ENCODE results near the gene SMPD4.
"Not testable (repeated sequence)": the region's sequence is repeated elsewhere in the genome, so short reads cannot be mapped to it uniquely, and the experiment has no call there.

Gene SMPD4

GRCh38 chr2:130195089-130195635, 13.8 kb upstream of the SMPD4 start:
- H2AFZ ChIP-seq (ENCODE audit: low read length); H3F3A ChIP-seq (ENCODE audit: insufficient read depth, low read length); H3K9me2 ChIP-seq (ENCODE audit: low read depth, low read length); H3K27ac ChIP-seq (ENCODE audit: low read depth, low read length, poor library complexity, severe bottlenecking); H3K9me3 ChIP-seq (ENCODE audit: low read length); H3K4me3 ChIP-seq (ENCODE audit: low read depth, low read length, poor library complexity, severe bottlenecking); H3K4me1 ChIP-seq (ENCODE audit: insufficient read depth, low read length, severe bottlenecking); H4K20me1 ChIP-seq (ENCODE audit: insufficient read depth, low read length); H3K9ac ChIP-seq (ENCODE audit: low read length); H3K79me2 ChIP-seq (ENCODE audit: insufficient read depth, low read length); H3K36me3 ChIP-seq (ENCODE audit: insufficient read depth, low read length); H3K27me3 ChIP-seq (ENCODE audit: insufficient read depth, low read length); H3K4me2 ChIP-seq (ENCODE audit: low read length): not testable (repeated sequence)

- not testable (repeated sequence) for H2AFZ ChIP-seq (ENCODE audit: low read length); H3K9ac ChIP-seq (ENCODE audit: low read length); H4K20me1 ChIP-seq (ENCODE audit: insufficient read depth, low read length); H3K27me3 ChIP-seq (ENCODE audit: insufficient read depth, low read length); H3K9me3 ChIP-seq (ENCODE audit: low read length); H3K9me2 ChIP-seq (ENCODE audit: low read depth, low read length); H3K4me1 ChIP-seq (ENCODE audit: insufficient read depth, low read length, severe bottlenecking); H3K79me2 ChIP-seq (ENCODE audit: insufficient read depth, low read length); H3K27ac ChIP-seq (ENCODE audit: low read depth, low read length, poor library complexity, severe bottlenecking); H3F3A ChIP-seq (ENCODE audit: insufficient read depth, low read length); H3K4me2 ChIP-seq (ENCODE audit: low read length); H3K4me3 ChIP-seq (ENCODE audit: low read depth, low read length, poor library complexity, severe bottlenecking); H3K36me3 ChIP-seq (ENCODE audit: insufficient read depth, low read length)
Measured at GRCh38 chr2:130193824-130194223, 12.4 kb upstream of the SMPD4 start.

GRCh38 chr2:130192451-130192850, 11.0 kb upstream of the SMPD4 start:
- H3K27ac ChIP-seq (ENCODE audit: low read depth, low read length, poor library complexity, severe bottlenecking); H3K4me3 ChIP-seq (ENCODE audit: low read depth, low read length, poor library complexity, severe bottlenecking); H3K4me1 ChIP-seq (ENCODE audit: insufficient read depth, low read length, severe bottlenecking): not testable (repeated sequence)

GRCh38 chr2:130191319-130191718, 9.9 kb upstream of the SMPD4 start:
- H3K9me3 ChIP-seq (ENCODE audit: low read length); H3K4me1 ChIP-seq (ENCODE audit: insufficient read depth, low read length, severe bottlenecking); H3K79me2 ChIP-seq (ENCODE audit: insufficient read depth, low read length); H3K4me2 ChIP-seq (ENCODE audit: low read length); H3K4me3 ChIP-seq (ENCODE audit: low read depth, low read length, poor library complexity, severe bottlenecking); H3K9me2 ChIP-seq (ENCODE audit: low read depth, low read length); H3K9ac ChIP-seq (ENCODE audit: low read length); H4K20me1 ChIP-seq (ENCODE audit: insufficient read depth, low read length); H3F3A ChIP-seq (ENCODE audit: insufficient read depth, low read length); H2AFZ ChIP-seq (ENCODE audit: low read length); H3K27me3 ChIP-seq (ENCODE audit: insufficient read depth, low read length); H3K36me3 ChIP-seq (ENCODE audit: insufficient read depth, low read length); H3K27ac ChIP-seq (ENCODE audit: low read depth, low read length, poor library complexity, severe bottlenecking): not testable (repeated sequence)

More at GRCh38 chr2:130192451-130192850, 11.0 kb upstream of the SMPD4 start:
- not testable (repeated sequence) for H3K36me3 ChIP-seq (ENCODE audit: insufficient read depth, low read length); H3F3A ChIP-seq (ENCODE audit: insufficient read depth, low read length); H2AFZ ChIP-seq (ENCODE audit: low read length); H3K9me2 ChIP-seq (ENCODE audit: low read depth, low read length); H3K9me3 ChIP-seq (ENCODE audit: low read length); H3K9ac ChIP-seq (ENCODE audit: low read length); H3K27me3 ChIP-seq (ENCODE audit: insufficient read depth, low read length); H4K20me1 ChIP-seq (ENCODE audit: insufficient read depth, low read length); H3K4me2 ChIP-seq (ENCODE audit: low read length); H3K79me2 ChIP-seq (ENCODE audit: insufficient read depth, low read length)

GRCh38 chr2:130190237-130190636, 8.8 kb upstream of the SMPD4 start:
- H4K20me1 ChIP-seq (ENCODE audit: insufficient read depth, low read length) = no peaks in the 10 kb centered on the region
- no peak overlapping the region for H3K9ac ChIP-seq (ENCODE audit: low read length)

GRCh38 chr2:130188958-130189357, 7.6 kb upstream of the SMPD4 start:
- H3K36me3 ChIP-seq (ENCODE audit: insufficient read depth, low read length); H3K4me3 ChIP-seq (ENCODE audit: low read depth, low read length, poor library complexity, severe bottlenecking); H3K27me3 ChIP-seq (ENCODE audit: insufficient read depth, low read length); H4K20me1 ChIP-seq (ENCODE audit: insufficient read depth, low read length); H3K4me2 ChIP-seq (ENCODE audit: low read length); H3K9me3 ChIP-seq (ENCODE audit: low read length); H3K4me1 ChIP-seq (ENCODE audit: insufficient read depth, low read length, severe bottlenecking); H3K9me2 ChIP-seq (ENCODE audit: low read depth, low read length); H2AFZ ChIP-seq (ENCODE audit: low read length); H3F3A ChIP-seq (ENCODE audit: insufficient read depth, low read length); H3K27ac ChIP-seq (ENCODE audit: low read depth, low read length, poor library complexity, severe bottlenecking); H3K9ac ChIP-seq (ENCODE audit: low read length); H3K79me2 ChIP-seq (ENCODE audit: insufficient read depth, low read length): not testable (repeated sequence)

More at GRCh38 chr2:130190237-130190636, 8.8 kb upstream of the SMPD4 start:
- no peak overlapping the region for H3K4me3 ChIP-seq (ENCODE audit: low read depth, low read length, poor library complexity, severe bottlenecking)
- H3K36me3 ChIP-seq (ENCODE audit: insufficient read depth, low read length) = no peaks in the 10 kb centered on the region
- H3K27me3 ChIP-seq (ENCODE audit: insufficient read depth, low read length) = no peaks in the 10 kb centered on the region
- no peaks in the 10 kb centered on the region for H3K9me2 ChIP-seq (ENCODE audit: low read depth, low read length)
- H3K27ac ChIP-seq (ENCODE audit: low read depth, low read length, poor library complexity, severe bottlenecking) = no peak overlapping the region
- H3K79me2 ChIP-seq (ENCODE audit: insufficient read depth, low read length) = no peaks in the 10 kb centered on the region
- H3F3A ChIP-seq (ENCODE audit: insufficient read depth, low read length) = no peaks in the 10 kb centered on the region
- no peaks in the 10 kb centered on the region for H3K9me3 ChIP-seq (ENCODE audit: low read length)
- no peaks in the 10 kb centered on the region for H3K4me1 ChIP-seq (ENCODE audit: insufficient read depth, low read length, severe bottlenecking)
- TF ChIP-seq EZH2 (IDR thresholded peaks at IDR 0.05; ENCODE audit: borderline replicate concordance, low read length) = no peak
- TF ChIP-seq CTCF (IDR thresholded peaks at IDR 0.05; ENCODE audit: low read length) = no peak
- no peak overlapping the region for H2AFZ ChIP-seq (ENCODE audit: low read length)
- H3K4me2 ChIP-seq (ENCODE audit: low read length) = no peak overlapping the region
